ENCODE measurements around the gene VCPKMT.

GRCh38 chr14:50072395-50072794 is 44.0 kb downstream of the VCPKMT start:
- no peak for TF ChIP-seq REST (IDR thresholded peaks at IDR 0.05; ENCODE audit: low read depth)
- no peak for TF ChIP-seq YY1 (IDR thresholded peaks at IDR 0.05; ENCODE audit: low read depth)
- no peak for TF ChIP-seq TAF1 (IDR thresholded peaks at IDR 0.05; ENCODE audit: low read depth)
- TF ChIP-seq MAX (IDR thresholded peaks at IDR 0.05), result no peak
- no peak for TF ChIP-seq EP300 (IDR thresholded peaks at IDR 0.05; ENCODE audit: borderline replicate concordance)
- no peak for TF ChIP-seq CEBPB (IDR thresholded peaks at IDR 0.05)
- no peak for TF ChIP-seq RAD21 (IDR thresholded peaks at IDR 0.05; ENCODE audit: low read depth)
- TF ChIP-seq NFIC (IDR thresholded peaks at IDR 0.05), result no peak
- TF ChIP-seq FOXM1 (IDR thresholded peaks at IDR 0.05; ENCODE audit: borderline replicate concordance, low read depth), result no peak
- TF ChIP-seq TCF12 (IDR thresholded peaks at IDR 0.05; ENCODE audit: low read depth), result no peak
- TF ChIP-seq CREB1 (IDR thresholded peaks at IDR 0.05; ENCODE audit: low read depth), result no peak
- no peak for TF ChIP-seq ZBTB7A (IDR thresholded peaks at IDR 0.05; ENCODE audit: low read depth)
